ENCODE measurements around the gene ST14.

DNA sequence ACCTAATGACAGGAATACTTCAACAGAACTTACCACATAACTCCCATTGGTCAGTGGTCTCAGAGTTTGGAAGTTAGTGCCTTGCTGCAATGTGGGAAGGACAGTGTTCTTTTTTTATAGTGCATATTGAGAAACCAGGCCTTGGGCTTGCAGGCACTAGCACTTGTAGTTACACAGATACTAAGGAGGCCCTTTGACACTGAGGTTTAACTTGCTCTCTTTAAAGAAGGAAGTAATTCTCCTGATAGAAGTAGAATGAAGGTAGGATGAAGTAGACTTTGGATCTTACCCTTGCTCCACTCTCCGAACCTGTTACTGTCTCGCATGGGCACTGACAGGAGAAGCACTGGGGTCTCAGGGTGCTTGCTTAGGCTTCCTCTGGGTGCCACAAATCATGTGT is 31.0 kb upstream of the ST14 start:
- TF ChIP-seq, protein P1, sequence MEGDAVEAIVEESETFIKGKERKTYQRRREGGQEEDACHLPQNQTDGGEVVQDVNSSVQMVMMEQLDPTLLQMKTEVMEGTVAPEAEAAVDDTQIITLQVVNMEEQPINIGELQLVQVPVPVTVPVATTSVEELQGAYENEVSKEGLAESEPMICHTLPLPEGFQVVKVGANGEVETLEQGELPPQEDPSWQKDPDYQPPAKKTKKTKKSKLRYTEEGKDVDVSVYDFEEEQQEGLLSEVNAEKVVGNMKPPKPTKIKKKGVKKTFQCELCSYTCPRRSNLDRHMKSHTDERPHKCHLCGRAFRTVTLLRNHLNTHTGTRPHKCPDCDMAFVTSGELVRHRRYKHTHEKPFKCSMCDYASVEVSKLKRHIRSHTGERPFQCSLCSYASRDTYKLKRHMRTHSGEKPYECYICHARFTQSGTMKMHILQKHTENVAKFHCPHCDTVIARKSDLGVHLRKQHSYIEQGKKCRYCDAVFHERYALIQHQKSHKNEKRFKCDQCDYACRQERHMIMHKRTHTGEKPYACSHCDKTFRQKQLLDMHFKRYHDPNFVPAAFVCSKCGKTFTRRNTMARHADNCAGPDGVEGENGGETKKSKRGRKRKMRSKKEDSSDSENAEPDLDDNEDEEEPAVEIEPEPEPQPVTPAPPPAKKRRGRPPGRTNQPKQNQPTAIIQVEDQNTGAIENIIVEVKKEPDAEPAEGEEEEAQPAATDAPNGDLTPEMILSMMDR (conservative IDR thresholded peaks at IDR 0.05 in 1 of 2, IDR thresholded peaks at IDR 0.05 in 1 of 2; ENCODE audit: low read depth in 1 of 2, low read length in 2 of 2): no peak
- TF ChIP-seq EZH2 (IDR thresholded peaks at IDR 0.05; ENCODE audit: low read length, missing control alignments): no peak

All from fibroblast of lung (primary cell).